Measurements from ENCODE around the gene ARSA.

- TF ChIP-seq CTCF (IDR thresholded peaks at IDR 0.05; ENCODE audit: low read length) (no peak), EZH2 (IDR thresholded peaks at IDR 0.05; ENCODE audit: borderline replicate concordance, low read length) (no peak)
Observed at GRCh38 chr22:50585781-50586180, 42.2 kb downstream of the ARSA start.

Measured in OCI-LY1 (cell line).